Panc1 (cell line): ENCODE results near the gene DEAF1. TPM values are rescaled to one million over a fixed set of nuclear protein-coding genes. Genes with fewer than 3 reads are reported as not detected.

Experiments
- ATAC-seq: fragments of 200-7000 bp; cut with Tn5 transposase; 2 replicates; pipeline ENCODE4 v1.9.1; 2020; ENCODE audit warnings: mild to moderate bottlenecking, moderate library complexity
- Bru-seq: library from RNA; stranded (reverse); fragments of 400-500 nt; gene quantifications from one replicate; lab custom pipeline; 2021; lab: Mats Ljungman, UMichigan
- BruChase-seq, 2 experiments: library from RNA; stranded (reverse); fragments of 400-500 nt; gene quantifications; one replicate each; lab custom pipeline; 2021; lab: Mats Ljungman, UMichigan
- BruUV-seq: library from RNA; stranded (reverse); fragments of 400-500 nt; replicated peaks from 2 replicates; lab custom pipeline; 2021; lab: Mats Ljungman, UMichigan
- CTCF ChIA-PET: fragments of 300-600 bp; sonication (Branson Sonifier 250); formaldehyde crosslinking; loops from one replicate; lab custom pipeline; 2022; ENCODE audit warnings: antibody characterized with exemption; lab: Charles Lee
- POLR2A ChIA-PET: fragments of 300-600 bp; sonication (Branson Sonifier 250); formaldehyde crosslinking; loops from one replicate; lab custom pipeline; 2022; ENCODE audit warnings: antibody characterized with exemption; lab: Charles Lee
- DNase-seq: peaks from one replicate; pipeline ENCODE4 v3.0.0-alpha.2; 2010; ENCODE audit warnings: low read depth, low spot score
- H3K27ac ChIP-seq: 2 replicates; pipeline ENCODE4 v1.5.1; 2011; ENCODE audit warnings: mild to moderate bottlenecking, low read length, inconsistent platforms
- H3K27me3 ChIP-seq: fragments of 200-500 bp; sonication (Bioruptor generic); 2 replicates; pipeline ENCODE4 v1.6.0; 2014; ENCODE audit warnings: low read length, inconsistent platforms; ENCODE audit not compliant: control insufficient read depth, insufficient read depth
- H3K36me3 ChIP-seq: fragments of 200-500 bp; sonication (Bioruptor generic); 2 replicates; pipeline ENCODE4 v1.5.1; 2014; ENCODE audit warnings: inconsistent platforms, mild to moderate bottlenecking, low read length, moderate library complexity; ENCODE audit not compliant: control insufficient read depth, insufficient read depth
- H3K4me1 ChIP-seq: 2 replicates; pipeline ENCODE4 v1.5.1; 2011; ENCODE audit warnings: inconsistent platforms, mild to moderate bottlenecking, low read length, moderate library complexity; ENCODE audit not compliant: control insufficient read depth, insufficient read depth
- H3K4me3 ChIP-seq, 2 experiments: 2 replicates each; pipeline ENCODE4 v1.5.1; 2011 to 2012; ENCODE audit warnings: low read depth in 2 of 2, low read length in 2 of 2, mild to moderate bottlenecking in 2 of 2, inconsistent platforms in 1 of 2, moderate library complexity in 1 of 2
- H3K9me3 ChIP-seq: fragments of 200-500 bp; sonication (Bioruptor generic); 2 replicates; pipeline ENCODE4 v1.5.1; 2014; ENCODE audit warnings: low read depth, mild to moderate bottlenecking, inconsistent platforms, low read length, moderate library complexity; ENCODE audit not compliant: control insufficient read depth, insufficient read depth
- CTCF ChIP-seq: fragments of 450-650 bp; IDR thresholded peaks from 2 replicates; pipeline ENCODE4 v1.5.1; 2017; ENCODE audit warnings: mild to moderate bottlenecking
- POLR2AphosphoS5 ChIP-seq: IDR thresholded peaks from 2 replicates; pipeline ENCODE4 v1.6.1; 2012; ENCODE audit warnings: mild to moderate bottlenecking, low read depth, low read length, moderate library complexity
- REST ChIP-seq, 2 experiments: IDR thresholded peaks; 2 replicates each; pipeline ENCODE4 v1.6.1; 2011 to 2012; ENCODE audit warnings: low read depth in 2 of 2, control low read depth in 1 of 2, low read length in 1 of 2, mild to moderate bottlenecking in 1 of 2, moderate library complexity in 1 of 2; ENCODE audit not compliant: insufficient read depth in 1 of 2
- SIN3A ChIP-seq: IDR thresholded peaks from 2 replicates; pipeline ENCODE4 v1.6.1; 2012; ENCODE audit warnings: low read depth, mild to moderate bottlenecking, low read length, moderate library complexity, borderline replicate concordance; ENCODE audit not compliant: insufficient read depth
- TCF7L2 ChIP-seq: IDR thresholded peaks from 2 replicates; pipeline ENCODE4 v1.6.1; 2011; ENCODE audit warnings: mild to moderate bottlenecking, low read depth, low read length, inconsistent platforms
- in situ Hi-C: cut with HindIII; loops from 2 replicates; pipeline ENCODE4 v1.10.0; 2016; ENCODE audit warnings: low sequenced_read_pairs, low pct_unique_long_range_greater_than_20kb
- intact Hi-C: fragments of 100-400 bp; cut with micrococcal nuclease; formaldehyde crosslinking; loops from one replicate; pipeline ENCODE4 v1.10.0; 2022; ENCODE audit not compliant: unreplicated experiment
- long read RNA-seq: library from polyadenylated mRNA; unstranded; transcript quantifications from one replicate; pipeline ENCODE4 v2.0.0, GENCODE V29; 2021; ENCODE audit not compliant: unreplicated experiment
- polyA plus RNA-seq: library from polyadenylated mRNA; unstranded; fragments of >200 nt; gene quantifications from one replicate; pipeline ENCODE4 v1.2.1, GENCODE V29; 2012; ENCODE audit warnings: missing spikeins; ENCODE audit not compliant: insufficient read length
- total RNA-seq: library from RNA; stranded (reverse); gene quantifications from one replicate; pipeline ENCODE4 v1.2.1, GENCODE V29; 2021; ENCODE audit not compliant: unreplicated experiment

DEAF1 gene, protein sequence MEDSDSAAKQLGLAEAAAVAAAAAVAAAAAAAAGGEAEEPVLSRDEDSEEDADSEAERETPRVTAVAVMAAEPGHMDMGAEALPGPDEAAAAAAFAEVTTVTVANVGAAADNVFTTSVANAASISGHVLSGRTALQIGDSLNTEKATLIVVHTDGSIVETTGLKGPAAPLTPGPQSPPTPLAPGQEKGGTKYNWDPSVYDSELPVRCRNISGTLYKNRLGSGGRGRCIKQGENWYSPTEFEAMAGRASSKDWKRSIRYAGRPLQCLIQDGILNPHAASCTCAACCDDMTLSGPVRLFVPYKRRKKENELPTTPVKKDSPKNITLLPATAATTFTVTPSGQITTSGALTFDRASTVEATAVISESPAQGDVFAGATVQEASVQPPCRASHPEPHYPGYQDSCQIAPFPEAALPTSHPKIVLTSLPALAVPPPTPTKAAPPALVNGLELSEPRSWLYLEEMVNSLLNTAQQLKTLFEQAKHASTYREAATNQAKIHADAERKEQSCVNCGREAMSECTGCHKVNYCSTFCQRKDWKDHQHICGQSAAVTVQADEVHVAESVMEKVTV
- total RNA-seq = 105 TPM
- polyA plus RNA-seq = 143 TPM
- Bru-seq, nascent RNA = percentile 80 among the genes with signal in this experiment
- BruChase-seq, experiment 1, labeled RNA remaining after a 2-hour chase = percentile 80 among the genes with signal in this experiment
- percentile 86 among the genes with signal in this experiment for BruChase-seq, experiment 2, labeled RNA remaining after a 6-hour chase
- long read RNA-seq, transcript DEAF1-201 (12 exons, 2,500 nt) = major isoform, 116 of 303 reads
- long read RNA-seq, partial matches to known transcripts = 66 of 303 reads
- long read RNA-seq, other reads (novel, unspliced or antisense) = 120 of 303 reads

DNA sequence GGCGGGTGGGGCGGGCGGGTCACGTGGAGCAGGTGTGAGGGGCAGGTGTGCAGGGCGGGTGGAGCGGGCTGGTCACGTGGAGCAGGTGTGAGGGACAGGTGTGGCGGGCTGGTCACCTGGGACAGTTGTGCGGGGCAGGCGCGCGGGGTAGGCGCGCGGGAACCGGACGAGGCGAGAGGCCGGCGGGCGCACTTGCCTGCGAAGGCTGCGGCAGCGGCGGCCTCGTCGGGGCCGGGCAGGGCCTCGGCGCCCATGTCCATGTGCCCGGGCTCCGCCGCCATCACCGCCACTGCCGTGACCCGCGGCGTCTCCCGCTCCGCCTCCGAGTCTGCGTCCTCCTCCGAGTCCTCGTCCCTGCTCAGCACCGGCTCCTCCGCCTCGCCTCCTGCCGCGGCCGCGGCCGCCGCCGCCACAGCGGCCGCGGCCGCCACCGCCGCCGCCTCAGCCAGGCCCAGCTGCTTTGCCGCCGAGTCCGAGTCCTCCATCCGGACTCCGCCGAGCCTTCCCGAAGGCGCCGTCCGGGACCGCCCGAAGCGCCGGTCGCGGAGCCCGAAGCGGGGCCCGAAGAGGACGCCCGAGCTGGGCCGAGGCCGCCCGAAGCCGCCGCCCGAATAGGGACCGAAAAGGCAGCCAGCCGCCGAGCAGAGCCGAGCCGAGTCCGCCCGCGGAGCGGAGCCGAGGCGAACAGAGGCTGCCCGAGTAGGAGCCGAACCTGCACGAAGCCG is at the start of gene DEAF1:
Gene DEAF1 (minus strand): TSS at position 660 of the 725 bp plus-strand sequence. CDS start 175 bp downstream, at position 485.
- no peaks in the 10 kb centered on the region for H3K36me3 ChIP-seq
- no peaks in the 10 kb centered on the region for H3K9me3 ChIP-seq
- H3K27me3 ChIP-seq = no peaks in the 10 kb centered on the region
- TF ChIP-seq REST (IDR thresholded peaks at IDR 0.05; ENCODE audit: insufficient read depth in 1 of 2, low read depth in 2 of 2, low read length in 1 of 2) = 0 out of 4 replicates have a peak, but pooled peaks of 1 of the 2 experiments have one; percentile 32
- peak; percentile 49; the same call in 1 of the 2 replicates for TF ChIP-seq SIN3A
- TF ChIP-seq TCF7L2 = no peak
- TF ChIP-seq POLR2AphosphoS5 = no peak
- no peak for TF ChIP-seq CTCF
- ChIA-PET POLR2A (interaction anchor here (0.5 to 1.1 kb wide), 10 partner anchors 9 to 339 kb away, joined by 3 to 8 read pairs (median 4); no protein-coding TSS in a partner anchor), CTCF (interaction anchor here (0.6 kb wide), 1 partner anchor 73 kb away, joined by 4 read pairs; no protein-coding TSS in a partner anchor)
- in situ Hi-C loops = no loop called here
- intact Hi-C loops = no loop called here
- BruUV-seq = no TSS peak
- peak within 1 kb of the TSS; percentile 96 for H3K27ac ChIP-seq
- DNase-seq = peak; percentile 94
- H3K4me1 ChIP-seq = peaks cover 55% of the 10 kb centered on the region
- H3K4me3 ChIP-seq = peak within 1 kb of the TSS; percentile 75 to 78
- peak; percentile 89 for ATAC-seq

- intact Hi-C loops (no loop called here), in situ Hi-C loops (no loop called here)
- no peak overlapping the region for H3K4me3 ChIP-seq
- H3K36me3 ChIP-seq = no peaks in the 10 kb centered on the region
- H3K27ac ChIP-seq = no peak overlapping the region
- no peak for TF ChIP-seq POLR2AphosphoS5
- TF ChIP-seq SIN3A = no peak
- no peak for TF ChIP-seq CTCF
- TF ChIP-seq TCF7L2 = no peak
- TF ChIP-seq REST (IDR thresholded peaks at IDR 0.05; ENCODE audit: insufficient read depth in 1 of 2, low read depth in 2 of 2, low read length in 1 of 2) = no peak
- ChIA-PET CTCF (interaction anchor here (0.6 to 0.8 kb wide), 2 partner anchors 117 to 381 kb away, joined by 3 to 5 read pairs; no protein-coding TSS in a partner anchor), POLR2A (no interaction called here)
- no peaks in the 10 kb centered on the region for H3K9me3 ChIP-seq
- no peak for ATAC-seq
- no peak for DNase-seq
- H3K4me1 ChIP-seq = peaks cover 7% of the 10 kb centered on the region
- no TSS peak for BruUV-seq
- no peaks in the 10 kb centered on the region for H3K27me3 ChIP-seq
Observed at GRCh38 chr11:742571-743201, 47.7 kb upstream of the DEAF1 start.
